ENCODE results near the gene AMOTL1. TPM values are rescaled to one million over a fixed set of nuclear protein-coding genes. Genes with fewer than 3 reads are reported as not detected.

Gene AMOTL1
- polyA plus RNA-seq, 1 donor (not counting 4 experiments of a cell fraction or from before 2014, with no cell fraction given) = 86.5 TPM

- H4K20me1 ChIP-seq (ENCODE audit: control insufficient read depth, extremely low read depth, insufficient read depth, low read length) = peaks cover 5% of the 10 kb centered on the region
- peaks cover 6% of the 10 kb centered on the region for H3K4me1 ChIP-seq (ENCODE audit: control insufficient read depth, extremely low read depth, insufficient read depth, low read length)
- H3K9me3 ChIP-seq (ENCODE audit: control insufficient read depth, low read depth, low read length) = no peaks in the 10 kb centered on the region
- H3K9ac ChIP-seq (ENCODE audit: control insufficient read depth, extremely low read depth, insufficient read depth, low read length) = no peak overlapping the region
- H3K27me3 ChIP-seq (ENCODE audit: control insufficient read depth, extremely low read depth, insufficient read depth, low read length) = no peaks in the 10 kb centered on the region
- TF ChIP-seq EZH2 (IDR thresholded peaks at IDR 0.05; ENCODE audit: low read length) (no peak), CTCF (optimal IDR thresholded peaks at IDR 0.05 in 1 of 3, IDR thresholded peaks at IDR 0.05 in 1 of 3, conservative IDR thresholded peaks at IDR 0.05 in 1 of 3; ENCODE audit: extremely low read depth in 1 of 3, insufficient read depth in 2 of 3, low read length in 3 of 3) (no peak)
- dilution Hi-C loops (cut with MboI; ENCODE audit: extremely low pct_ligation_motif_present, low sequenced_read_pairs) = no loop called here
- no peak overlapping the region for H3K4me2 ChIP-seq (ENCODE audit: control insufficient read depth, extremely low read depth, insufficient read depth, low read depth, low read length)
- peaks cover 59% of the 10 kb centered on the region for H3K79me2 ChIP-seq (ENCODE audit: control insufficient read depth, insufficient read depth, low read length)
- no peaks in the 10 kb centered on the region for H3K9me1 ChIP-seq (ENCODE audit: control insufficient read depth, extremely low read depth, insufficient read depth, low read length)
- DNase-seq (ENCODE audit: low read depth, low spot score) = no peak
- H3K27ac ChIP-seq (ENCODE audit: control insufficient read depth, insufficient read depth, low read length) = no peak overlapping the region
- no peak overlapping the region for H3K4me3 ChIP-seq (ENCODE audit: control insufficient read depth in 2 of 3, extremely low read depth in 1 of 3, insufficient read depth in 2 of 3, low read depth in 1 of 3, low read length in 3 of 3)
- FAIRE-seq = peak; percentile 34
- peaks cover 46 to 53% of the 10 kb centered on the region in 2 experiments for H3K36me3 ChIP-seq (ENCODE audit: control insufficient read depth in 2 of 2, extremely low read depth in 1 of 2, insufficient read depth in 2 of 2, low read length in 2 of 2)
- no peak overlapping the region for H2AFZ ChIP-seq (ENCODE audit: control insufficient read depth, low read length)
Measured at GRCh38 chr11:94835594-94835927, 67.4 kb downstream of the AMOTL1 start.

- Histone ChIP-seq H3K36me3 (ENCODE audit: control insufficient read depth in 2 of 2, extremely low read depth in 1 of 2, insufficient read depth in 2 of 2, low read length in 2 of 2) (peaks cover 35 to 39% of the 10 kb centered on the region in 2 experiments), H3K9me1 (ENCODE audit: control insufficient read depth, extremely low read depth, insufficient read depth, low read length) (no peaks in the 10 kb centered on the region), H3K79me2 (ENCODE audit: control insufficient read depth, insufficient read depth, low read length) (peaks cover 51% of the 10 kb centered on the region), H3K27ac (ENCODE audit: control insufficient read depth, insufficient read depth, low read length) (no peak overlapping the region), H3K4me3 (ENCODE audit: control insufficient read depth in 2 of 3, extremely low read depth in 1 of 3, insufficient read depth in 2 of 3, low read depth in 1 of 3, low read length in 3 of 3) (no peak overlapping the region), H3K9me3 (ENCODE audit: control insufficient read depth, low read depth, low read length) (no peaks in the 10 kb centered on the region), H3K4me1 (ENCODE audit: control insufficient read depth, extremely low read depth, insufficient read depth, low read length) (peaks cover 6% of the 10 kb centered on the region), H4K20me1 (ENCODE audit: control insufficient read depth, extremely low read depth, insufficient read depth, low read length) (peaks cover 5% of the 10 kb centered on the region), H2AFZ (ENCODE audit: control insufficient read depth, low read length) (no peak overlapping the region), H3K9ac (ENCODE audit: control insufficient read depth, extremely low read depth, insufficient read depth, low read length) (no peak overlapping the region), H3K27me3 (ENCODE audit: control insufficient read depth, extremely low read depth, insufficient read depth, low read length) (no peaks in the 10 kb centered on the region), H3K4me2 (ENCODE audit: control insufficient read depth, extremely low read depth, insufficient read depth, low read depth, low read length) (no peak overlapping the region)
- dilution Hi-C loops (cut with MboI; ENCODE audit: extremely low pct_ligation_motif_present, low sequenced_read_pairs) = no loop called here
- no peak for FAIRE-seq
- no peak for TF ChIP-seq EZH2 (IDR thresholded peaks at IDR 0.05; ENCODE audit: low read length)
- no peak for TF ChIP-seq CTCF (optimal IDR thresholded peaks at IDR 0.05 in 1 of 3, IDR thresholded peaks at IDR 0.05 in 1 of 3, conservative IDR thresholded peaks at IDR 0.05 in 1 of 3; ENCODE audit: extremely low read depth in 1 of 3, insufficient read depth in 2 of 3, low read length in 3 of 3)
- DNase-seq (ENCODE audit: low read depth, low spot score) = no peak
Measured at GRCh38 chr11:94837317-94837716, 69.2 kb downstream of the AMOTL1 start.

All from keratinocyte (primary cell).